ENCODE measurements around the gene RNF41.

Gene RNF41

DNA sequence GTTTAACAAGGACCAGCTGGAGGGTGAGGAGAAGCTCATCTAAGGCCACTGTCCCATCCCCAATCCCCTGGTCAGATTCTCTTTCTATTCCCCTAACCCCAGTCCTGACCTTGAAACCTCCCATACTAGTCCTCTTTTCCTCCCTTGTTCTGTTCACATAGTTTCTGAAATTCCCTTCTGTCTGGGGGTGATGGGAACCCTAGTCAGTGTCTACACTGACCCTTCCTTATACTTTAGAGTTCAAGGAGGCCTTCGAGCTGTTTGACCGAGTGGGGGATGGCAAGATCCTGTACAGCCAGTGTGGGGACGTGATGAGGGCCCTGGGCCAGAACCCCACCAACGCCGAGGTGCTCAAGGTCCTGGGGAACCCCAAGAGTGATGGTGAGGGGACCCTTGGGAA, 66.9 kb downstream of the RNF41 start:
- TF ChIP-seq, protein P1, sequence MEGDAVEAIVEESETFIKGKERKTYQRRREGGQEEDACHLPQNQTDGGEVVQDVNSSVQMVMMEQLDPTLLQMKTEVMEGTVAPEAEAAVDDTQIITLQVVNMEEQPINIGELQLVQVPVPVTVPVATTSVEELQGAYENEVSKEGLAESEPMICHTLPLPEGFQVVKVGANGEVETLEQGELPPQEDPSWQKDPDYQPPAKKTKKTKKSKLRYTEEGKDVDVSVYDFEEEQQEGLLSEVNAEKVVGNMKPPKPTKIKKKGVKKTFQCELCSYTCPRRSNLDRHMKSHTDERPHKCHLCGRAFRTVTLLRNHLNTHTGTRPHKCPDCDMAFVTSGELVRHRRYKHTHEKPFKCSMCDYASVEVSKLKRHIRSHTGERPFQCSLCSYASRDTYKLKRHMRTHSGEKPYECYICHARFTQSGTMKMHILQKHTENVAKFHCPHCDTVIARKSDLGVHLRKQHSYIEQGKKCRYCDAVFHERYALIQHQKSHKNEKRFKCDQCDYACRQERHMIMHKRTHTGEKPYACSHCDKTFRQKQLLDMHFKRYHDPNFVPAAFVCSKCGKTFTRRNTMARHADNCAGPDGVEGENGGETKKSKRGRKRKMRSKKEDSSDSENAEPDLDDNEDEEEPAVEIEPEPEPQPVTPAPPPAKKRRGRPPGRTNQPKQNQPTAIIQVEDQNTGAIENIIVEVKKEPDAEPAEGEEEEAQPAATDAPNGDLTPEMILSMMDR (IDR thresholded peaks at IDR 0.05; ENCODE audit: insufficient read depth, low read depth, low read length, missing control alignments): no peak
- DNase-seq (ENCODE audit: low read depth): no peak
- H3K4me3 ChIP-seq (ENCODE audit: low read length): no peak overlapping the region

DNA sequence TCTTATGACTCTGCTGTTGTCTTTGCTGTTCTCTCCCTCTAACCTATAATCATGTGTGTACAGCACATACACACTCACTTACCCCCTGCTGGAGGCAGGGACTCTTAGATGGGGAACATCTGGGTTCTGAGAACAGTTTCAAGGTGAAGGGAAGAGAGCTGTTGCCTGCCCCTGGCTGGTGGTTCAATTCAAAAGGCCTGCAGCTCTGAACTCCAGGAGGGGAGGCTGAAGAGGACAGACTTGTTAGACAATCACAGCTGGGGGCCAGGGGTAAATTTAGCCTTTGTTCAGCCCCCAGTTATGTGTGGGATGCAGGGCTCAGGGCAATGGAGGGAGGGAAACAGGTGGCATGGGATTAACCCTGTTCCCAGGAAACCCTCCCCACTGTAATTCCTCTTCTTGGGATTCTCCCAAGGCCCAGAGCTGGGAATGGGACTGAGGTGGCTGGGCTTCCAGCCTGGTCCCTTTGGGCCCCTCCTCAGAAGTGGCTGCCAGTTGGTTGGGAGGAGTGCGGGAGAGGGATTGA, 67.4 kb downstream of the RNF41 start:
- TF ChIP-seq, protein P1 (IDR thresholded peaks at IDR 0.05; ENCODE audit: insufficient read depth, low read depth, low read length, missing control alignments): no peak
- no peak for DNase-seq (ENCODE audit: low read depth)
- H3K4me3 ChIP-seq (ENCODE audit: low read length): no peak overlapping the region

DNA sequence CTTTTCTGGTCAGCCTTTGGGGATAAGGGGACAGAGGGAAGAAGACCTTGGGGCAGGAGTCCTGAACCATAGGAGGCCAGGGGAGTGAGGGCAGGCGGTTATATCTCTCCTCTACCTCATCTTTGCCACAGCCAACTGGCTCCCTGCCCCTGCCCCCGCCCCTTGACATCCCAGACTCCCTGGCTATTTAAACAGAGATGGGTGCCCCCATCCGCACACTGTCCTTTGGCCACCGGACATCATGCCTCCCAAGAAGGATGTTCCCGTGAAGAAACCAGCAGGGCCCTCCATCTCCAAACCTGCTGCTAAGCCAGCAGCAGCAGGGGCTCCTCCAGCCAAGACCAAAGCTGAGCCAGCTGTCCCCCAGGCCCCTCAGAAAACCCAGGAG, 68.0 kb downstream of the RNF41 start:
- TF ChIP-seq, protein P1 (IDR thresholded peaks at IDR 0.05; ENCODE audit: insufficient read depth, low read depth, low read length, missing control alignments): no peak
- H3K4me3 ChIP-seq (ENCODE audit: low read length): no peak overlapping the region
- no peak for DNase-seq (ENCODE audit: low read depth)

DNA sequence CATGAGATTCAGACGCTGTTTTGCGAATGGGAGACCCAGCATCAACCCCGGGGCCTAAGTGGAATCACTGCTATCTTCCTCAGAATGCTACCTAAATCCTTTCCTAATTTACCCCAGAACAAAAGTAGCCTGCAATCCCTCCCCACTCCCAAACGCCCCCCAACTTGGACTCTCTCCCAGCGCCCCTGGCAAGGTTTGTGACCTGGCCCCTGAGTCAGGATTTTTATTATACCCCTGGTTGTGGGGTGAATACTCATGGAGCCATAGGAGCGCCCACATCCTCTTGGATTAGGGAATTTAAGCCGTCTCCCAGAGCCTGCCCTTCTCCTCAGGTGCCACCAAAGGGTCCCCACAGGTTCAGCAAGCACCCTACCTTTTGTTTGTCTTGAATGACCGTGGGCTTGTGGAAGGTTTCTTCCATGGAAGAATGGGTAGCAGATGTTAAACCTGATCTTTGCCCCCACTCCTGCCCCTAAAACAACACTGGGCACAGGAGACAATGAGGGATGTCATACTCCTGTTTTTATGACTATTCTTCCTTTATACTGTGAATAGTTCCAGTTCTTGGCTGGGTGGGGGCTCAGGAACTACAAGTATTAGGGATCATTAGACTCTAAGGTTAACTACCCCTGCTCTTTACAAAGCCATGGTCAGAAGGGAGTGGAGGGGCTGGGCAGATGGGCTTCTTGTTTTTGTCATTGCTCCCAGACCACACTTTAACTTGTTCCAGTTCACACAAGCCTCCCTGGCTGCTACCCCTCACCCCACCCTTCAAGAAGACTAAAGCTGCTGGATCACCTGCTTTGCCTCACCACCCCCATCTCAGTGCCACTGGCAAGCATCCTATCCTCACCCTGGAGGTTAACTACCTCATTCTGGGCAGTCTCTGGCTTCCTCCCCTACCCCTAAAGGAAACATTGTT, 68.7 kb downstream of the RNF41 start:
- H3K4me3 ChIP-seq (ENCODE audit: low read length): peak overlapping the region; percentile 82
- TF ChIP-seq, protein P1 (IDR thresholded peaks at IDR 0.05; ENCODE audit: insufficient read depth, low read depth, low read length, missing control alignments): no peak
- DNase-seq (ENCODE audit: low read depth): no peak
